Fibroblast of pulmonary artery (primary cell): ENCODE results near the gene C22orf15.

Experiments used
- DNase-seq: peaks from one replicate; pipeline ENCODE4 v3.0.0-alpha.2; 2010; ENCODE audit warnings: low read depth
- H3K4me3 ChIP-seq: replicated peaks from 2 replicates; pipeline ENCODE4 v1.5.1; 2011; ENCODE audit warnings: low read depth, mild to moderate bottlenecking, control low read depth, low read length, moderate library complexity
- TF ChIP-seq, protein P1 (sequence below): IDR thresholded peaks from 2 replicates; pipeline ENCODE4 v1.5.1; 2011; ENCODE audit warnings: mild to moderate bottlenecking, control low read depth, low read length, inconsistent platforms; ENCODE audit errors: missing control alignments

Gene C22orf15

DNA sequence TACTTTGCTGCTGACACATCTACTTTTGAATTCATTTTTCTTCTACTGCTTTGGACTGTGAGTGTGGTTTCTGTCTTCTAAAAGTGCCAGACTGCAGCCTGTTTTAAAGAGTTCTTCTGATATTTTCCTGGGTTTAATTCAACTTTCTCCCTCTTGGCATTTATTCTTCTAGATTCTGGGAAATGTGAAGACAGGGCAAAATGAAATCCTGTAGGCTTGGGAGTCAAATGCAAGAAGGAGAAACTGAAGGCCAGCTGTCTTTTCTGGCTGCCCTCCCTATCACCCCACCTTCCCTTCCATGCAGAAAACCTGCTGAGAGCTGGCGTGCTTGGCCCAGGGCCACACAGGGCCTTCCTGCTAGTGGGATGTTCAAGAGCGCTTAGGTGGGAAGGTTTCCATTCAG, 19.5 kb upstream of the C22orf15 start:
- no peak for DNase-seq
- TF ChIP-seq, protein P1, sequence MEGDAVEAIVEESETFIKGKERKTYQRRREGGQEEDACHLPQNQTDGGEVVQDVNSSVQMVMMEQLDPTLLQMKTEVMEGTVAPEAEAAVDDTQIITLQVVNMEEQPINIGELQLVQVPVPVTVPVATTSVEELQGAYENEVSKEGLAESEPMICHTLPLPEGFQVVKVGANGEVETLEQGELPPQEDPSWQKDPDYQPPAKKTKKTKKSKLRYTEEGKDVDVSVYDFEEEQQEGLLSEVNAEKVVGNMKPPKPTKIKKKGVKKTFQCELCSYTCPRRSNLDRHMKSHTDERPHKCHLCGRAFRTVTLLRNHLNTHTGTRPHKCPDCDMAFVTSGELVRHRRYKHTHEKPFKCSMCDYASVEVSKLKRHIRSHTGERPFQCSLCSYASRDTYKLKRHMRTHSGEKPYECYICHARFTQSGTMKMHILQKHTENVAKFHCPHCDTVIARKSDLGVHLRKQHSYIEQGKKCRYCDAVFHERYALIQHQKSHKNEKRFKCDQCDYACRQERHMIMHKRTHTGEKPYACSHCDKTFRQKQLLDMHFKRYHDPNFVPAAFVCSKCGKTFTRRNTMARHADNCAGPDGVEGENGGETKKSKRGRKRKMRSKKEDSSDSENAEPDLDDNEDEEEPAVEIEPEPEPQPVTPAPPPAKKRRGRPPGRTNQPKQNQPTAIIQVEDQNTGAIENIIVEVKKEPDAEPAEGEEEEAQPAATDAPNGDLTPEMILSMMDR = no peak
- H3K4me3 ChIP-seq = no peak overlapping the region

DNA sequence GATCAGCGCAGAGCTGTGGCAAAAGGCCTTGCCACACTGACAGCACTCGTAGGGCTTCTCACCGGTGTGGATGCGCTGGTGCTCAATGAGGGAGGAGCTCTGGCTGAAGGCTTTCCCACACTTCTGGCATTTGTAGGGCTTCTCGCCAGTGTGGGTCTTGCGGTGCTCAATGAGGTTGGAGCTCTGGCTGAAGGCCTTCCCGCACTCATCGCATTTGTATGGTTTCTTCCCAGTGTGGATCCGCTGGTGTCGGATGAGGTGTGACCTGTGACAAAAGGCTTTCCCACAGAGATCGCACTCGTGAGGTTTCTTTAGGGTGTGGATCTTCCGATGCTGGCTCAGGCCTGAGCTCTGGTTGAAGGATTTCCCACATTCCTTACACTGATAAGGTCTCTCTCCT, 18.8 kb upstream of the C22orf15 start:
- TF ChIP-seq, protein P1 = no peak
- DNase-seq = no peak
- no peak overlapping the region for H3K4me3 ChIP-seq

DNA sequence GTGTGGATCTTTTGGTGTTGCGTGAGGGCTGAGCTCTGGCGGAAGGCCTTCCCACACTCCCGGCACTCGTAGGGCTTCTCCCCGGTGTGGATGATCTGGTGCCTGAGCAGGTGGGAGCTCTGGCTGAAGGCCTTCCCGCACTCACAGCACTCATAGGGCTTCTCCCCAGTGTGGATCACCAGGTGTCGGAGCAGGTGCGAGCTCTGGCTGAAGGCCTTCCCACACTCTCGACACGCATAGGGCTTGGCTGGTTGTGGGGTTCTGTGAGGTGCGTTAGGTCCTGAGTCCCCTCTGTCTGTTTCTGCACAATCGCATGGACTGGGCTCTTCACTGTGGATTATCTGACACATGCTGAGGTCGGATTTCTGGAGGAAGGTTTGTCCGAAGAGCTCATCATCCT, 18.3 kb upstream of the C22orf15 start:
- H3K4me3 ChIP-seq = no peak overlapping the region
- TF ChIP-seq, protein P1 = no peak
- DNase-seq = no peak

DNA sequence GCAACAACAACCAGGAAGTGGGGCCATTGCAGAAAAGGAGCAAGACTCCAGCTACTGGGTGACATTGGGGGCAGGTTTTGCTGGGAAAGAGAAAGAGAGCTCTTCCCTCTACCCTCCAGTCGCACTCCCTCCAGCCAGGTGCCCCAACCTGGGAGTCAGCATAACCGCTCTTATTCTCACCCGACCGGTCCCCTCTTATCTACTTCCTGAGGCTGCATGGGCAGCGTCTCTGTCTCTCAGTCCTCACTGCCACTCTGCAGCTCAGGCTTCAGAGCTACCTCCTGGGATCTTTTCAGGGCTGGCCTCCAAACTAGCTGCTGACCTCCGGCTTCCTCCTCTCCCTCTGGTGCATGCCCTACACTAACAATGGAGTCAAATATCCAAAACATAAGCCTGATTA, 17.0 kb upstream of the C22orf15 start:
- TF ChIP-seq, protein P1 = no peak
- no peak overlapping the region for H3K4me3 ChIP-seq
- DNase-seq = no peak

DNA sequence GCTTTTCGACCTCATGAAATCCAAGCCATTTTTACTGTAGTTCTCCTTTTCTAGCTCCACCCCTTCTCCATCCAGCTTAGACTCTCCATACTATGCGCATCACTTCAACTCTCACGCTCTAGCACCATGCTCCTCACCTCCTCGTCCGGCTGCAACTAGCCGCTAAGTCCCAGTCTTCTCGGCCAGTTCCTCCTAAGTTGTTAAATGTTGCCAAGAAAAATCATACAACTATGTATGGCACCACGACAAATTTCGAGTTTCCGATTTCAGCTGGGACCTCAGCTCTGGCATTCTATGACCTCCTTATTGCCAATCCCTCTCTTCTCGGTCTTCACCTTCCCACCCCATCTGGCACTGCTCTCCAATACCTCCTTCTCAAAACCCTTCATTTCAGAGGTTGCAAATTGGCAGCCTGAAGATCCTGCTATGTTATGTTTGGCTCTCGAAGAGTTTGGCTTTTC, 12.9 kb upstream of the C22orf15 start:
- peak; percentile 33 for DNase-seq
- H3K4me3 ChIP-seq = peak overlapping the region; percentile 83
- TF ChIP-seq, protein P1 = no peak

DNA sequence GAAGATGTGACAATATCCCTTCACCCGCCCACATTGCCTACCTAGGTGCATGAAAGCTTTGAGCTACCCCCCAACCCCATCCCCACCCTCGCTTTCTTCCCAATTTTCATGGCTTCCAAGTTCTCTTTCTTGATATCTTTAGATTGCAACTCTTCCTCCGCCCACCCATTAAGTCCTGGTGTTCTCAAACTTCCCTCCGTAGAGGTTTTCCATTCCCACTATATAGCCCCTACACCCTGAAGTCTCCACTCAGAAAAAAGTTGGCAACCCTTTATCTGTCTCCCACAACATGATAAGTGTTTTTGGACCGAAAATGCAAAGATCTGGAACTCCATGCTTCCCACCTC, 12.4 kb upstream of the C22orf15 start:
- peak overlapping the region; percentile 83 for H3K4me3 ChIP-seq
- DNase-seq = no peak
- TF ChIP-seq, protein P1 = no peak

DNA sequence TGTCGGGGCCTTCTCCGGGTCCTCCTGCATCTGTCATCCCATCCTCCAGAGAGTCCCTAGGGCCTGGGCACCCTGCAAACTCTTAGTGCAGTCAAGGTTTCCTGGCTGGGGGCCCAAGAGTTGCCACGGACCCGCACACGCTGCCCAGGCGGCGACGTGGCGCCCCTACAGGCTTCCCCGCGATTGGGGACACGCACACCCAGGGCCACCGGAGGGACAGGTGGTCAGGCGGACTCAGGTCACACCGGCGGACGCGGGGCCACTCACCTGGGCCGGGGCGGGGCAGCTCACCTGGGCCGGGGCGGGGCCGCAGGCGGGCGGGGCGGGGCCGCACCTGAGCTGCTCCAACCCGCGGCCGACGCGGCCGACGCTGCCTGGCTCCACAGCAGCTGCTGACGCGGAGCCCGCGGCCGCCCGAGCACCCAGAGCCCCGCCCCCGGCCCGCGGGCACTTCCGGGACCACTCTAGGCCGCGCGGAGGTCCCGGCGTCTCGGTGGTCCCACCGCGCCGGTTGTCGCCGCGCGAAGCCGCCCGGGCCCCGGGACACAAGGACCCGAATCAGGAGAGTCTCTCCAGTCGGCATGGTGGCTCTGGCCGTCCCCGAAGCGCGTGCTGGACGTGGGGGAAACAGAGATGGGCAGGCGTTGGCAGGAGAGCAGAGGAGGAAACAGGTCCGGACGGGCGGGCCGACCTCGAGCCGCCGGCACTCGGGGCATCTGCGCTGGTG, 11.9 kb upstream of the C22orf15 start, which contains the start of gene ZNF70:
Gene ZNF70, minus strand, starts transcription at position 399 of the 727 bp plus-strand sequence. CDS start 5,972 bp downstream, outside the sequence.
- TF ChIP-seq, protein P1 = no peak
- peak; percentile 72 for DNase-seq
- peak within 1 kb of the TSS; percentile 83 for H3K4me3 ChIP-seq
